AG04450 (cell line): ENCODE measurements around the gene INSR. TPM values are rescaled to one million over a fixed set of nuclear protein-coding genes. Genes with fewer than 3 reads are reported as not detected.

ENCODE experiments used
- CTCF ChIA-PET: fragments of 300-600, 350-600 bp; formaldehyde crosslinking; extraction: SDS; loops from one replicate; lab custom pipeline; 2022; ENCODE audit warnings: antibody characterized with exemption, inconsistent platforms; lab: Charles Lee
- POLR2A ChIA-PET: fragments of 350-600 bp; formaldehyde crosslinking; extraction: SDS; loops from one replicate; lab custom pipeline; 2021; ENCODE audit warnings: antibody characterized with exemption, inconsistent platforms; lab: Yijun Ruan, JAX
- DNase-seq: peaks from one replicate; pipeline ENCODE4 v3.0.0-alpha.2; 2011; ENCODE audit warnings: low read depth, low spot score
- H3K27ac ChIP-seq: one replicate; pipeline ENCODE4 v1.5.1; 2012; ENCODE audit warnings: low read depth, low read length, control low read depth
- H3K27me3 ChIP-seq: one replicate; pipeline ENCODE4 v1.6.0; 2012; ENCODE audit warnings: low read length; ENCODE audit not compliant: control insufficient read depth, insufficient read depth
- H3K4me3 ChIP-seq: 2 replicates; pipeline ENCODE4 v1.5.1; 2011; ENCODE audit warnings: mild to moderate bottlenecking, low read depth, low read length, control low read depth
- H3K9me3 ChIP-seq: 2 replicates; pipeline ENCODE4 v1.5.1; 2012; ENCODE audit warnings: low read length; ENCODE audit not compliant: control insufficient read depth, insufficient read depth
- CTCF ChIP-seq: IDR thresholded peaks from 2 replicates; pipeline ENCODE4 v1.5.1; 2011; ENCODE audit warnings: low read depth, low read length, control low read depth, inconsistent platforms
- polyA plus RNA-seq: library from polyadenylated mRNA; depleted of rRNA; stranded (reverse); fragments of >200 nt; gene quantifications from 2 replicates; pipeline ENCODE4 v1.2.3, GENCODE V29; 2011

The INSR gene
- polyA plus RNA-seq, 1 experiment, result 2.9 TPM

GRCh38 chr19:7307590-7308218 lies 13.5 kb upstream of the INSR start:
- POLR2A ChIA-PET, result no interaction called here
- CTCF ChIA-PET, result interaction anchor here (0.5 kb wide), 1 partner anchor 1043 kb away, joined by 6 read pairs; no protein-coding TSS in a partner anchor

GRCh38 chr19:7304200-7304599 lies 10.0 kb upstream of the INSR start:
- TF ChIP-seq CTCF, result no peak
- CTCF ChIA-PET, result no interaction called here
- no peak for DNase-seq
- Histone ChIP-seq H3K27me3 (no peaks in the 10 kb centered on the region), H3K9me3 (peaks cover 3% of the 10 kb centered on the region; the same call in 1 of the 2 replicates), H3K4me3 (no peak overlapping the region), H3K27ac (no peak overlapping the region)
- POLR2A ChIA-PET, result no interaction called here

More at GRCh38 chr19:7307590-7308218, 13.5 kb upstream of the INSR start:
- DNase-seq, result no peak
- Histone ChIP-seq H3K27ac (no peak overlapping the region), H3K27me3 (no peaks in the 10 kb centered on the region), H3K4me3 (no peak overlapping the region), H3K9me3 (peaks cover 3% of the 10 kb centered on the region; the same call in 1 of the 2 replicates)
- no peak for TF ChIP-seq CTCF

GRCh38 chr19:7303470-7303869 lies 9.3 kb upstream of the INSR start:
- DNase-seq, result no peak
- Histone ChIP-seq H3K4me3 (no peak overlapping the region), H3K27me3 (peaks cover under 1% of the 10 kb centered on the region), H3K27ac (no peak overlapping the region), H3K9me3 (no peaks in the 10 kb centered on the region; the same call in 1 of the 2 replicates)
- POLR2A ChIA-PET, result no interaction called here
- CTCF ChIA-PET, result no interaction called here
- no peak for TF ChIP-seq CTCF

- TF ChIP-seq CTCF, result no peak
- DNase-seq, result no peak
- Histone ChIP-seq H3K9me3 (no peaks in the 10 kb centered on the region), H3K27ac (no peak overlapping the region), H3K27me3 (peaks cover 6% of the 10 kb centered on the region), H3K4me3 (no peak overlapping the region)
- POLR2A ChIA-PET, result no interaction called here
- CTCF ChIA-PET, result interaction anchor here (0.5 to 0.6 kb wide), 2 partner anchors 12 to 15 kb away, joined by 3 read pairs; no protein-coding TSS in a partner anchor
Observed at GRCh38 chr19:7301525-7301924, 7.3 kb upstream of the INSR start.

GRCh38 chr19:7297742-7298141 lies 3.5 kb upstream of the INSR start:
- DNase-seq, result no peak
- POLR2A ChIA-PET, result no interaction called here

More at GRCh38 chr19:7297742-7298141, 3.5 kb upstream of the INSR start:
- H3K27me3 ChIP-seq, result peaks cover 6% of the 10 kb centered on the region
- no peak for TF ChIP-seq CTCF
- H3K9me3 ChIP-seq, result no peaks in the 10 kb centered on the region
- CTCF ChIA-PET, result no interaction called here
- H3K4me3 ChIP-seq, result no peak overlapping the region
- no peak overlapping the region for H3K27ac ChIP-seq
